RCC 7860 (cell line): ENCODE data around the gene RPL28.

ENCODE experiments used
- DNase-seq: peaks from one replicate; pipeline ENCODE4 v3.0.0-alpha.2; 2015; ENCODE audit warnings: low spot score
- FAIRE-seq: peaks from 2 replicates; lab custom pipeline; 2012; peaks lifted over from hg19 to GRCh38; lab: Jason Lieb, UNC

The RPL28 gene

DNA sequence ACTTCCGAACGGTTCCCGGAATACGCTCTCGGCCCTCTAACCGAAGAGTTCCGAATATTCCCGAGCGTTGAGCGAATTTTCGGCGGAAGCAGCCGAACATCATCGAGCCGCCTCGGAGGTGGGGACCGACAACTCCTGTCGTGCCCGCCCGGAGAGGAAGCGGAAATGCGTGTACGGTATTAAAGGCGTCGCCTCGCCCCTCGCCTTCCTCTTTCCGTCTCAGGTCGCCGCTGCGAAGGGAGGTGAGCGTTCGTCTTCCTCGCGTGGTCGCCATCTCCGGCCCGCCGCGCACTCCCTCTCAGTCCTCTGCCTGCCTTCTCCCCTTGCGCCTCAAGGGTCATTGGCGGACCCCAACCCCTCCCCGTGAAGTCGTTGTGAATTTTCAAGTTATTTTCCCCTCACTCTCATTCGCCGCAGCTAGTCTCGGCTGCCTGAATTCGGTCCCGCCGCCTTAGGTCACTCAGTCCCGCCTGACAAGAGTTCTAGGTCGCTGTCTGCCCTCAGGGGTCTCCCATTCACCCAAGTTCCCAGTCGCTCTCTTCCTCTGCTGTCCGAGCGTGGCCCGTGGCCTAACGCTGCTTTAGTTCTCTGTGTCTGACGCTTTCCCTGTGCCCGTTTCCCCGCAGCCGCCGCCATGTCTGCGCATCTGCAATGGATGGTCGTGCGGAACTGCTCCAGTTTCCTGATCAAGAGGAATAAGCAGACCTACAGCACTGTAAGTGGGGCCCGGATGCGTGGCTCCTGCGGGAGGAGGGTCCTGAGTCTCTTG lies at the start of gene RPL28:
Gene RPL28 (plus strand): TSS at position 209 of the 769 bp plus-strand sequence. CDS start 426 bp downstream, at position 635.
- DNase-seq = peak; percentile 91

GRCh38 chr19:55336101-55336500 lies 49.6 kb upstream of the RPL28 start:
- DNase-seq = no peak

More for the DNA sequence above, at the start of gene RPL28:
- FAIRE-seq = peak; percentile 77

GRCh38 chr19:55339105-55339888 lies 46.4 kb upstream of the RPL28 start, which contains the start of gene KMT5C:
KMT5C (plus strand) TSS chr19:55339876; CDS start chr19:55341937, 2,061 bp downstream.
- DNase-seq (peak; percentile 100), FAIRE-seq (peak; percentile 95)

More at GRCh38 chr19:55336101-55336500, 49.6 kb upstream of the RPL28 start:
- FAIRE-seq = no peak

GRCh38 chr19:55339889-55340783 lies 45.6 kb upstream of the RPL28 start:
- FAIRE-seq (no peak), DNase-seq (no peak)

GRCh38 chr19:55340784-55341147 lies 45.0 kb upstream of the RPL28 start:
- FAIRE-seq = no peak
- no peak for DNase-seq

DNA sequence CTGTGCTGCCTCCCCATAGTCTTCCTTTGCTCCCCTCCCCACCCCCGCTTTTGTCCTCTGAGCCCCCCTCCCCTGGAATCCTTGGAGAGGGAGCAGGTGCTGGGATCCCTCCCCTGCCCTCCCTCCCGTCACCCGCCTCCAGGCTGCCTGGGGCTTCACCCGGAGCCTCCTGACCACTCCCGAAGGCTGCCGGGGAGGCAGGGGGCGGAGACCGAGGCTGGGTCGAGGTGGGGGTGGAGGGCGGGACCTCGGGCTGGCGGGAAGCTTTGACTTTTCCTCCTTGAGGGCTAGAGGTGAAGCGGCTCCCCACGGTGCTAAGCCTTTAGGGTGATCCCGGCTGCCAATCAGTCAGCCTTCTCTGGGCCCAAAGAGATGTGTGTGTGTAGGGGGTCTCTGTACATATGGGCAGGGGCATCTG lies 44.6 kb upstream of the RPL28 start:
- no peak for FAIRE-seq
- no peak for DNase-seq

DNA sequence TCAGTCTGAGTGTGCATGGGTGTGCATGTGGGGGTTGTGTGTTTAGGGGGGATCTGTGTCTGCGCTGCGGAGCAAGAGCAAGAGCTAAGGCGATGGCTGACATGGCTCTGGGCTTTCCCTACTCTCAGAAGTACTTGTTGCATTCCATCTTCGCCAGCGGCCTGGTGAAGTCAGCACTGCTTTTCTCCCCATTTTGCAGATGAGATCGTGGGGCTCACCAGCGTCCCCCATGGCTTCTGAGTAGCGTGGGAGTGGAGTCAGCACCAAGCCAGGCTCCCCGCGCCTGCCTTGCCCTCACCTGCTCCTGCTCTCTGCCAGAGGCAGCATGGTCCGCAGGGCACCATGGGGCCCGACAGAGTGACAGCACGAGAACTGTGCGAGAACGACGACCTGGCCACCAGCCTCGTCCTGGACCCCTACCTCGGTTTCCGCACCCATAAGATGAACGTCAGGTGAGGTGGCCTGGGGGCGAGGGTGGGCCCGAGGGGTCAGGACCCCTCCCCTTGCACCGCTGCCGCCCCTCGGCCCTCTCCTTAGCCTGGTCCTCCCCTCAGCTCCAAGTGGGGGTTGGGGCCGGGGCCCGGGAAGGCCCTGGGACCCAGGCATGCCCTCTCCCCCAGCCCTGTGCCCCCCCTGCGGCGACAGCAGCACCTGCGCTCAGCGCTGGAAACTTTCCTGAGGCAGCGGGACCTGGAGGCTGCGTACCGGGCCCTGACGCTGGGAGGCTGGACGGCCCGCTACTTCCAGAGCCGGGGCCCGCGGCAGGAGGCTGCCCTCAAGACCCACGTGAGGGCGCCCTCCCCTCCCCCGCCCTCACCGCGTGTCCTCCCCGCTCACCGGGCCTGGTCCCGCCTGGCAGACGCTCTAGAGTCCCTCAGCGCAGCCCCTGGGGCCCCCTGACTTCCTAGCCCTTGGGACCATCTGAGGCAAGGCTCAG lies 43.9 kb upstream of the RPL28 start:
- FAIRE-seq (no peak), DNase-seq (no peak)

DNA sequence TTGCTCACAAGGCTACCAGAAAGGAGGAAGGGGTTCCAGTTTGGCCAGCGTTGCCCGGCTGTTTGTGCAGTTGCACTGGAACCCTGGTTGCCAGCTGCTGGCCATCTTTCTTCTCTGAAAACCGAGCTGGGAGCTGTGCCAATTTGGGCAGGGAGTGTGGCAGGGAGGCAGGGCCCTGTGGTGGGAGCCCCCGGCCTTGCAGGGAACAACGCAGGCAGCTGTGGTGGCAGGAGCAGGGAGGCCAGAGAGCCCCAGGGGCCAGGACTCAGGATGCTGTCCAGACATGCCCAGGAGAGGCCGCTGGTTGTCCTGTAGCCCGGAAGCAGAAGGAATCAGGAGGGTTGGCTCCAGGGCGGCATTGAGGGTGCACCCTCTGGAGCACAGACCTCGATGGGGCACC lies 41.3 kb upstream of the RPL28 start:
- no peak for DNase-seq
- no peak for FAIRE-seq

GRCh38 chr19:55345101-55345817 lies 40.5 kb upstream of the RPL28 start:
- FAIRE-seq (no peak), DNase-seq (no peak)

GRCh38 chr19:55345818-55346724 lies 39.7 kb upstream of the RPL28 start:
- FAIRE-seq = no peak
- DNase-seq = no peak

DNA sequence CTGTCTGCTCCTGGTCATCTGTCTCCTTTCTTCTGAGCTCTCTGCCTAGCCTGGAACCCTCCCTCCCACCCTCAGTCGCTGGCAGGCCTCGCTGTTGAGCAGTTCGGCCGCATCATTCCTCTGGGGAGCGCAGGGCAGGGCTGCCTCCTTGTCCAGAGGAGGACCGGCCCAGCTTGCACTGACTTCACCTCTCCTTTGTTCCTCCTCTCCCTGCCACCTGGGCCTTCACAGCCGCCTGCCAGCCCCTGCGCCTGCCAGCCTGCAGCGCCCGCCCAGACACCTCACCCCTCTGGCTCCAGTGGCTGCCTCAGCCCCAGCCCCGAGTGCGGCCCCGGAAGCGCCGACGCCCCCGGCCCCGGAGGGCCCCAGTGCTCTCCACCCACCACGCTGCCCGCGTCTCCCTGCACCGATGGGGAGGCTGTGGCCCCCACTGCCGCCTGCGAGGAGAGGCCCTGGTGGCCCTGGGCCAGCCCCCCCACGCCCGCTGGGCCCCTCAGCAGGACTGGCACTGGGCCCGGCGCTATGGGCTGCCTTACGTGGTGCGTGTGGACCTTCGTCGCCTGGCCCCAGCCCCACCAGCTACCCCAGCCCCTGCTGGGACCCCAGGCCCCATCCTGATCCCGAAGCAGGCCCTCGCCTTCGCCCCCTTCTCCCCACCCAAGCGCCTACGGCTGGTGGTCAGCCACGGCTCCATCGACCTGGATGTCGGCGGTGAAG lies 38.8 kb upstream of the RPL28 start:
- DNase-seq (no peak), FAIRE-seq (no peak)

DNA sequence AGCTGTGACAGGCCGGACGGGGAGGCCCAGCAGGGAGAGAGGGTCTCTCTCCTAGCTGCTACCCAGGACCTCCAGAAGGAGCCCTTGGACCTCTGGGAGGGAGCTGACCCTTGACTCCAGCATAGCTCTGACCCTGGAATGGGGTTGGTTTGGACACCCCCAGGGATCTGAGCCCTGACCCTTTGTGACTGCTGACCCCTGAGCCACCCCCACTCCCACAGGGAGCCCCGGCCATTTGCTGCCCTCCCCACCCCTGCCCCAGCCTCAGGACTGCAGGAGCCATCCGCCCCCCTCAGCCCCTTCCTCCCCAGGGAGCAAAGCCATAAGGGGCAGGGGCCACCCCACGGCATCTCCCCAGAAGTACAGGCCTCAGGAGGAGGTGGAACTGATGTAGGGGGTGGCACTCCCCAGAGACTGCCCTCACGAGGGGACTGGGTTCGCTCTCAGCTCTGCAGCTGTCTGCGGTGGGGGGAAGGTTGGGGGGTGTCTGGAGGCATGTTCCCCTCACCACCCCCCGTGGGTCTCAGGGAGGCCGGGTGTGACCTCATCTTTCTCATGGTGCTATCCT lies 38.2 kb upstream of the RPL28 start:
- no peak for DNase-seq
- no peak for FAIRE-seq

DNA sequence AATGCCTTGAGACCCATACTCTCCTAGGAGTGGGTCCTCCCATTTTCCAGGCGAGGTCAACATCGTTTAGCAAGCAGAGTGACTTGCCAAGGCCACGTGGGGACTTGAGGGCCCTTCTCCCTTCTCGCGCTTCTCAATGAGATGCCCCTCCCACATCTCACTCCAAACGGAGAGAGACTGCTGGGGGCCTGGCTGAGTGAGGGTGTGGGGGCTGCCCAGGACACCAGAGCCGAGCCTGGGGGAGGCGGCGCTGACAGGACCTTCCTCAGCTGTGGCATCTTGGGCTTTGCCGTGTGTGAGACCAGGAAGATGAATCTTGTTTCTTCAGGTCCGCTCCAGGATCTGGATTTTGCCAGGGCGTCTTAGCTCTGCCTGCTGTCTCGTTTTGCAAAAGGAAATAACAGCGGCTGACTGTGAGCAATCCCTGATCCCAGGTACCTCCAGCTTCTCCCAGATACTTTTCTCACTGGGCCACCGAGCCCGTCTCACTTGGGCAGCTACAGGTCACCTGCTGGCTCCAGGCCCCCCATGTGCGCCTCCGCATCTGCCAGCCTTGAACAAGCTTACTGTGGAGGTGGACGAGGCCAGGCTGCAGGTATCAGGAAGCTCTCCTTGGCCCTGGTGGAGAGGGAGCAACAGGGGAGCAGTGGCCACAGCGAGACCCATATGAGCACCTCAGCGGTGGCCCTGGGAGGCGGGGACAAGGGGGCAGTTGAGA lies 37.3 kb upstream of the RPL28 start:
- no peak for DNase-seq
- no peak for FAIRE-seq

DNA sequence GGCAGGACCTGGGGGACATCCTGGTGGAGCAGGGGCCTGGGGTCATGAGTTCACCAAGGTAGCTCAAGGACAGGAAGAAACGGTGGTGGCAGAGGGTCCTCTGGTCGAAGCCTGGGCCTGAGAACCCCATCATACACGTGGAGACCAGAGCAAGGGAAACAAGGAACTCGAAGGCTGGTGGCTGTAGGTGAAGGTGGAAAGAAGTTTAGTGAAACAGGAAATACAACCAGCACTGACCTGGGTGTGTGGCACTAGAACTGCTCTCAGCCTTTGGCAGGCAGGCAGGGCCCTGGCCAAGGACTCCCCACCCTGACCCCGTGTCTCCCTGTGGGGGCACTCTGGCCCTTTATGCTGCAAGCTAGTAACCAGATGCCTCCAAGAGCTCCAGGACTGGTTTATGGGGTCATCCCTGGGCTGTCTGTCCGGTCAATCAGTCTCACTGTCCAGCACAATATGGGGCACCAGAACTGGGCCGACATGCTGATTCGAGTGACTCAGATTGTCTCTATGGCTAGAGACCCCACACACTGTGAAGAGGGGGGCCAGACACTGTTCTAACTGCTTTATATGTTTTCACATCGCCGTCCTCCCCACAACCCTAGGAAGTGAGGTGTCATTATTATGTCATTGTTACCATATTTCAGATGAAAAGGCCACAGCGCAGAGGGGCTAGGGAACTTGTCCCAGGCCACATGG lies 35.0 kb upstream of the RPL28 start:
- FAIRE-seq = no peak

GRCh38 chr19:55352040-55352439 lies 33.7 kb upstream of the RPL28 start:
- DNase-seq = no peak
- FAIRE-seq = no peak

More for the DNA sequence above, 35.0 kb upstream of the RPL28 start:
- DNase-seq = no peak

DNA sequence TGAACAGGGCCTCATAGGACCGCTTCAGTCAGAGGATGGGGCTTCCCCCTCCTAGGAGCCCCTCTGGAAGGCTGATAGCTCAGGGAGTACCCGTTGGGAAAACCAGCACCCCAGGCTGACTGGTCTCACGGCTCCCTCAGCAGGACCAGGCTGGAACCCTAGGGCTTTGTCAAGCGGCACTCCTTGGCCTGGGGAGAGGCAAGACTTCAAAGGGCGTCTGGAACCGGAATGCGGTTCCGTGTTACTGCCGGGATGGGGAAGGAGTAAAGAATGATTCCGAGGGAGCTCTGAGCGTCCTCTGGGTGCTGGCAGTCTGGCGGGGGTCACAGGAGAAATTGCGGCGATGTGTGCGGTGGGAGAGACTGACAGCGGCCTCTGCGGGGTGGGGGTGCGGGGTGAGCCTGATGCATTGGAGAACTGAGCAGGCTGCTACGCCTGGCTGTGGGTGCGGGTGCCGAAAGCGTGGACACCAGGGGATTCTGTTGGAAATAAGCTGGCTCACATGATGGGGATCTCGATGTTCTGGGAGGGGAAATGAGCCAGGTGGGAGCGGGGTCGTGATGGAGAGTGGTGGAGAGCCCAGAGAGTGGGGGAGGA lies 33.1 kb upstream of the RPL28 start:
- FAIRE-seq (no peak), DNase-seq (no peak)
